GM13977 (cell line): ENCODE data around the gene NADSYN1.

Experiments
- DNase-seq: peaks from one replicate; pipeline ENCODE4 v3.0.0; 2012; ENCODE audit warnings: low spot score
- in situ Hi-C: fragments of 300-500 bp; cut with MboI; formaldehyde crosslinking; loops from one replicate; pipeline ENCODE4 v1.12.0; 2022; ENCODE audit warnings: low sequenced_read_pairs, low pct_unique_long_range_greater_than_20kb, mixed read lengths, inconsistent platforms; ENCODE audit not compliant: unreplicated experiment
- TF ChIP-seq, protein P1 (sequence below): IDR thresholded peaks from 2 replicates; pipeline ENCODE4 v1.5.1; 2012; ENCODE audit warnings: mild to moderate bottlenecking, control low read depth; ENCODE audit not compliant: insufficient read depth; ENCODE audit errors: extremely low read depth, missing control alignments

NADSYN1 gene

DNA sequence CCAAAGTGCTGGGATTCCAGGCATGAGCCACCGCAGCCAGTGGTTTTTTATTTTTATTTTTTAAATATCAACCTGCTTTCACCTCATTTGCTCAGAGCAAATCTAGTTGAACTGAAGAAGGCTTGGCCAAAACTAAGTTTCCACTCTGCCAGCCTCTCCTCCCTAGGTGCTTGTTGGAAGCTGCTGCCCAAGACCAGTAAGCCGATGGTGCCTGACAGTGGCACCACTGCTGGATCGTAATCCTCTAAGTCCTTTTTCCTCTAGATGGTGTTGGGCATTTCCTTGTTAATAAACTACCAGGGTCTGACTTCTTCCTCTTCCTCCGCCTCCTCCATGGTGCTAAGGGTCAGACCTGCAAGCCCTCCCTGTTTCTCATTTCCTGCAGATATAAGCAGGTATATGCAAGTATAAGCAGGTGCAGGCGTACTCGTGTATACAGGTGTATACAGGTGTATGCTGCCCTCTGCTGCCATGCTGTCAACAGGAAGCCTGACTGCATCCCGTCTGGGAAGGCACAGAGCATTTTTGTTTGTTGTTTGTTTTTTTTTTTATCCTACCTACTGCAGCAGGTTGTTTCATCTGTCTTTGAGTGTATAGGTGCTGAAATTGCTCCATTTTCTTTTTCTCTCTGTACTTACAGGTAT lies 1.6 kb downstream of the NADSYN1 start:
- DNase-seq, result no peak
- TF ChIP-seq, protein P1, sequence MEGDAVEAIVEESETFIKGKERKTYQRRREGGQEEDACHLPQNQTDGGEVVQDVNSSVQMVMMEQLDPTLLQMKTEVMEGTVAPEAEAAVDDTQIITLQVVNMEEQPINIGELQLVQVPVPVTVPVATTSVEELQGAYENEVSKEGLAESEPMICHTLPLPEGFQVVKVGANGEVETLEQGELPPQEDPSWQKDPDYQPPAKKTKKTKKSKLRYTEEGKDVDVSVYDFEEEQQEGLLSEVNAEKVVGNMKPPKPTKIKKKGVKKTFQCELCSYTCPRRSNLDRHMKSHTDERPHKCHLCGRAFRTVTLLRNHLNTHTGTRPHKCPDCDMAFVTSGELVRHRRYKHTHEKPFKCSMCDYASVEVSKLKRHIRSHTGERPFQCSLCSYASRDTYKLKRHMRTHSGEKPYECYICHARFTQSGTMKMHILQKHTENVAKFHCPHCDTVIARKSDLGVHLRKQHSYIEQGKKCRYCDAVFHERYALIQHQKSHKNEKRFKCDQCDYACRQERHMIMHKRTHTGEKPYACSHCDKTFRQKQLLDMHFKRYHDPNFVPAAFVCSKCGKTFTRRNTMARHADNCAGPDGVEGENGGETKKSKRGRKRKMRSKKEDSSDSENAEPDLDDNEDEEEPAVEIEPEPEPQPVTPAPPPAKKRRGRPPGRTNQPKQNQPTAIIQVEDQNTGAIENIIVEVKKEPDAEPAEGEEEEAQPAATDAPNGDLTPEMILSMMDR, result peak; percentile 24
- in situ Hi-C loops, result no loop called here

GRCh38 chr11:71456294-71456693 lies 3.3 kb downstream of the NADSYN1 start:
- in situ Hi-C loops, result no loop called here
- TF ChIP-seq, protein P1, result no peak
- no peak for DNase-seq

- no peak for DNase-seq
- in situ Hi-C loops, result no loop called here
- TF ChIP-seq, protein P1, result no peak
These were observed 3.8 kb downstream of the NADSYN1 start for GRCh38 chr11:71456831-71457230.

GRCh38 chr11:71458146-71459070 lies 5.4 kb downstream of the NADSYN1 start:
- in situ Hi-C loops, result no loop called here
- no peak for DNase-seq
- TF ChIP-seq, protein P1, result no peak

GRCh38 chr11:71459076-71459766 lies 6.2 kb downstream of the NADSYN1 start:
- no peak for DNase-seq
- in situ Hi-C loops, result no loop called here
- TF ChIP-seq, protein P1, result no peak

- in situ Hi-C loops, result no loop called here
- TF ChIP-seq, protein P1, result no peak
- no peak for DNase-seq
These were observed 6.8 kb downstream of the NADSYN1 start for GRCh38 chr11:71459767-71460320.
